ENCODE data around the gene SLC39A13. TPM values are rescaled to one million over a fixed set of nuclear protein-coding genes. Genes with fewer than 3 reads are reported as not detected.

SLC39A13 gene
- polyA plus RNA-seq, 3 donors: 4.8 to 27.4 (median 5.9) TPM

DNA sequence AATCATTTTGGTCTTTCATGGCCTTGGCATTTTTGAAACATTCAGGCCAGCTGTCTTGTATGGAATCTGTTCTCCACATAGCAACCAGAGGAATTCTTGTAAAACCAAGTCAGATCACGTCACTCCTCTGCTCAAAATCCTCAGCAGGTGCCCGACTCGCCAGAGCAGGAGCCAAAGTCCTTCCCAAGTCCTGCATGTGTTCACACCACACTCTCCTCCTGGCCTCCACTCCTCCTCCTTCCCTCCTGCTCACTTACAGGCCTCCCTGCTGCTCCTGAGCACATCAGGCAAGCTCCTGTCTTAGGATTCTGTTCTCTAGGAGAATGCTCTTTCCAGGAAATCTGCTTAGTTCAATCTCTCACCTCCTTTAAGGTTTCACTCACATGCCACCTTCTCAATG lies 24.8 kb downstream of the SLC39A13 start:
- Mint-ChIP-seq H3K9me3 (no peaks in the 10 kb centered on the region), H3K27ac (peak overlapping the region in 1 of 7 donors; percentile 51), H3K4me1 (no peaks in the 10 kb centered on the region), H3K36me3 (no peaks in the 10 kb centered on the region), H3K27me3 (ENCODE audit: low read depth in 3 of 3) (peaks cover 0 to 7% (median 1%) of the 10 kb centered on the region in 3 donors), H3K4me3 (no peak overlapping the region)
- WGBS (ENCODE audit: insufficient coverage): 86% methylated on average over 1 of the region's 3 CpGs
- Histone ChIP-seq H3K27me3 (ENCODE audit: control insufficient read depth in 2 of 2, insufficient read depth in 2 of 2, low read length in 2 of 2) (no peaks in the 10 kb centered on the region), H3K36me3 (replicated peaks in 1 of 2; ENCODE audit: control insufficient read depth in 1 of 2, insufficient read depth in 2 of 2, low read length in 2 of 2) (no peaks in the 10 kb centered on the region), H2AFZ (ENCODE audit: insufficient read depth, low read depth, low read length, poor library complexity, severe bottlenecking) (no peak overlapping the region), H3K4me2 (replicated peaks; ENCODE audit: extremely low read depth, low read length, poor library complexity, severe bottlenecking) (no peak overlapping the region), H3K9me3 (replicated peaks in 1 of 2; ENCODE audit: control insufficient read depth in 1 of 2, insufficient read depth in 1 of 2, low read length in 2 of 2) (no peaks in the 10 kb centered on the region), H3K9ac (ENCODE audit: insufficient read depth, low read length, poor library complexity, severe bottlenecking) (no peak overlapping the region), H3K4me1 (ENCODE audit: control insufficient read depth in 1 of 2, insufficient read depth in 2 of 2, low read length in 2 of 2) (no peaks in the 10 kb centered on the region), H3K79me2 (ENCODE audit: insufficient read depth, low read length) (no peaks in the 10 kb centered on the region), H3K27ac (ENCODE audit: low read depth in 1 of 2, low read length in 2 of 2) (no peak overlapping the region), H3K4me3 (replicated peaks in 1 of 3; ENCODE audit: low read depth in 2 of 3, low read length in 3 of 3) (no peak overlapping the region), H4K20me1 (ENCODE audit: insufficient read depth, low read length) (no peaks in the 10 kb centered on the region)
- DNase-seq: no peak
- no peak for TF ChIP-seq CTCF (IDR thresholded peaks at IDR 0.05)
- intact Hi-C loops (cut with micrococcal nuclease): no loop called here

GRCh38 chr11:47434011-47434786 lies 25.8 kb downstream of the SLC39A13 start:
- intact Hi-C loops (cut with micrococcal nuclease): no loop called here
- Histone ChIP-seq H4K20me1 (ENCODE audit: insufficient read depth, low read length) (no peaks in the 10 kb centered on the region), H3K4me1 (ENCODE audit: control insufficient read depth in 1 of 2, insufficient read depth in 2 of 2, low read length in 2 of 2) (no peaks in the 10 kb centered on the region), H3K27ac (ENCODE audit: low read depth in 1 of 2, low read length in 2 of 2) (no peak overlapping the region), H3K9ac (ENCODE audit: insufficient read depth, low read length, poor library complexity, severe bottlenecking) (no peak overlapping the region), H3K27me3 (ENCODE audit: control insufficient read depth in 2 of 2, insufficient read depth in 2 of 2, low read length in 2 of 2) (no peaks in the 10 kb centered on the region), H3K4me2 (replicated peaks; ENCODE audit: extremely low read depth, low read length, poor library complexity, severe bottlenecking) (no peak overlapping the region), H3K36me3 (replicated peaks in 1 of 2; ENCODE audit: control insufficient read depth in 1 of 2, insufficient read depth in 2 of 2, low read length in 2 of 2) (no peaks in the 10 kb centered on the region), H3K9me3 (replicated peaks in 1 of 2; ENCODE audit: control insufficient read depth in 1 of 2, insufficient read depth in 1 of 2, low read length in 2 of 2) (no peaks in the 10 kb centered on the region), H2AFZ (ENCODE audit: insufficient read depth, low read depth, low read length, poor library complexity, severe bottlenecking) (no peak overlapping the region), H3K4me3 (replicated peaks in 1 of 3; ENCODE audit: low read depth in 2 of 3, low read length in 3 of 3) (no peak overlapping the region), H3K79me2 (ENCODE audit: insufficient read depth, low read length) (no peaks in the 10 kb centered on the region)
- no peaks in the 10 kb centered on the region for H3K36me3 Mint-ChIP-seq
- H3K4me1 Mint-ChIP-seq: no peaks in the 10 kb centered on the region
- peaks cover 0 to 7% (median 5%) of the 10 kb centered on the region in 3 donors for H3K27me3 Mint-ChIP-seq (ENCODE audit: low read depth in 3 of 3)
- DNase-seq: no peak
- WGBS (ENCODE audit: insufficient coverage): 90% methylated on average over 3 of the region's 7 CpGs
- no peak overlapping the region for H3K27ac Mint-ChIP-seq
- H3K9me3 Mint-ChIP-seq: no peaks in the 10 kb centered on the region
- no peak for TF ChIP-seq CTCF (IDR thresholded peaks at IDR 0.05)
- H3K4me3 Mint-ChIP-seq: no peak overlapping the region
